Sciatic nerve (tissue), 2 donors: Measurements from ENCODE around the gene HNRNPR. TPM values are rescaled to one million over a fixed set of nuclear protein-coding genes. Genes with fewer than 3 reads are reported as not detected.
"Not testable (repeated sequence)": the region's sequence is repeated elsewhere in the genome, so short reads cannot be mapped to it uniquely, and the experiment has no call there.

Experiments
- ATAC-seq: fragments of 200-7000 bp; cut with Tn5 transposase; one replicate; pipeline ENCODE4 v1.9.1; 2020; ENCODE audit warnings: mild to moderate bottlenecking, moderate library complexity
- DNase-seq: peaks from one replicate; pipeline ENCODE4 v3.0.0-alpha.2; 2020; ENCODE audit warnings: low spot score
- intact Hi-C: fragments of 100-400 bp; cut with DNase I; formaldehyde crosslinking; loops from one replicate; pipeline ENCODE4 v1.14.2; 2022
- total RNA-seq: library from RNA; stranded (reverse); fragmentation: NEBNext Ultra II Directional; extraction: Animal tissue kit (Norgen Biotek cat#: 25700); gene quantifications from one replicate; pipeline ENCODE4 v1.2.1, GENCODE V29; 2021
- donor health status: DM: no; HTN: no; CAD: no.
- donor health status: DM: no; HTN: no; CAD: no.

The HNRNPR gene
- total RNA-seq, 1 donor from 2014 or later = 133 TPM

GRCh38 chr1:23341931-23342692 lies 2.0 kb downstream of the HNRNPR start:
- intact Hi-C loops = no loop called here
- ATAC-seq = no peak
- DNase-seq = no peak

- no peak for DNase-seq
- ATAC-seq = no peak
- intact Hi-C loops = no loop called here
These were observed 4.5 kb downstream of the HNRNPR start for GRCh38 chr1:23339632-23340031.

DNA sequence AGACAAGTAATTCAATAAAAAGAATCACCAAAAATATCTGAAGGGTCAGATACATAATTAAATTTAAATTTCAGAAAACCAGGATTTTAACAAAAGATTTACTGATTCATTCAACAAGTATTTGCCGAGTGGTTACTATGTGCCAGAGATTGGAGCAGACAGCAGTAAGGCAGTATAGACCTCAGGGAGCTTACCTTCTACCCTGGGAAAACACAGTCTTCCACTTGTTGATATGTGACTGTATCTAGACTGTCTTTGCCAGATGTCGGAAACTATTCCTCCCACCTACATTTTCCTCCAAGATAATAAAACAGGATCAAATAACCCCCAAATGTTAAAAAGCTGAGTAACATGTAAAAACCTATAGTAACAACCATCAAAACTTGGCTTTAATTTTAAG lies 6.2 kb downstream of the HNRNPR start:
- ATAC-seq (no peak), DNase-seq (no peak)
- intact Hi-C loops = no loop called here

- DNase-seq (no peak), ATAC-seq (no peak)
- intact Hi-C loops = no loop called here
These were observed 12.4 kb downstream of the HNRNPR start for GRCh38 chr1:23331713-23332112.

DNA sequence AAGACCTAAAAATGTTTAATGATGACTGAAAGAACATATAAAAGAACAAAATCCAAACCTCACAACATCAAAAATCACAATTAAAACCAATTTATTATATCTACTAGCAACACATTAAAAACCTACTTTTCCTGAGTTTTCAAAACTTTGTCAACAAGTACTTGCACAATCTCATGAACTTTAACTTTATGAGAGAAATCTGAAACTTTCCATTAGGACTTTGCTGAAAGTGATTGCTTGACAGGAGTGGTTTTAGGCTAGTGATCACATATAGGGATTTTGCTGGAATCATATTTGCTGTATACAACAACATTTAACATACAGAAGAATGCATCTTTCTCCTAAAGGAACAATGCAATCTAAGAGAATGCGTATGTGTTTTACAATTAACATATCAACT lies 13.2 kb downstream of the HNRNPR start:
- intact Hi-C loops = no loop called here
- DNase-seq (no peak), ATAC-seq (no peak)

DNA sequence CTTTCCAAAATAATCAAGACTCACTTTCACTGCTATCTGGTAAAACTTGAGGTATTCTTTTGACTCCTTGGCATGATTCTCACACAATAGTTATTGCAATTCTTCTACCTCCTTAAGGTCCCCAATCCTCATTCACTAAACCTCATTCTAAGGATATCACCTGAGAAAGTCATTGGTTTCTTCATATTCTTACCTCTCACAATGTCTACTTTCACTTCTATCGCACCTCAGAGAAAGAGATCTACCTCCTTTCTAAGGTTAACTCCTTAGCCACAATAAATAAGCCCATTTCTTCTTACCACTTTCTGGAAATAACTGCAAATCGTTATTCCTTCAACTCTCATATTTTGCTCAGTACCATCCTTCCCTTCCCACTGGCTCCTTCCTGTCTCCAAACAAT lies 18.7 kb downstream of the HNRNPR start:
- no peak for DNase-seq
- intact Hi-C loops = no loop called here
- no peak for ATAC-seq

DNA sequence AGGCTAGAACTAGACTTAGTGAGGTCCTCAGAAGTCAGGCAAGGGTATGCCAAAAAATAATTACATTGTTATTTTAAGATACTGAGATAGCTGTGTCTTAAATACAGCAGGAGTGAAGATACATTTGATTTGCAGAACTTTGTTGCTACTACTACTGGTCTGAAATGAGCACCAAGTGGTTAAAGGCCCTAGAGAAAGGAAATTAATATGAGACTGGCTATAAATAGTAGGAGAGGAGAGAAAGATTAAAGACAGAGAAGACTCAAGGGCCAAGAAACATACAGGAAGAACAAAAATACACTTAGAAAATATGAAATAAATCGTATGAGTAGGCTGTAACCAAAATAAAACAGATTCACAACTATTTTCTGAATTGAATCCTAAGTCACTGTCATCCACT lies 21.3 kb downstream of the HNRNPR start:
- no peak for DNase-seq
- intact Hi-C loops = no loop called here
- ATAC-seq = no peak

- ATAC-seq, DNase-seq, intact Hi-C loops: not testable (repeated sequence)
These were observed 33.8 kb downstream of the HNRNPR start for GRCh38 chr1:23310280-23310679.

- intact Hi-C loops = no loop called here
- ATAC-seq (no peak), DNase-seq (no peak)
These were observed 39.9 kb downstream of the HNRNPR start for GRCh38 chr1:23304140-23304620.

- DNase-seq (no peak), ATAC-seq (no peak)
- intact Hi-C loops = no loop called here
These were observed 40.6 kb downstream of the HNRNPR start for GRCh38 chr1:23303524-23303923.

DNA sequence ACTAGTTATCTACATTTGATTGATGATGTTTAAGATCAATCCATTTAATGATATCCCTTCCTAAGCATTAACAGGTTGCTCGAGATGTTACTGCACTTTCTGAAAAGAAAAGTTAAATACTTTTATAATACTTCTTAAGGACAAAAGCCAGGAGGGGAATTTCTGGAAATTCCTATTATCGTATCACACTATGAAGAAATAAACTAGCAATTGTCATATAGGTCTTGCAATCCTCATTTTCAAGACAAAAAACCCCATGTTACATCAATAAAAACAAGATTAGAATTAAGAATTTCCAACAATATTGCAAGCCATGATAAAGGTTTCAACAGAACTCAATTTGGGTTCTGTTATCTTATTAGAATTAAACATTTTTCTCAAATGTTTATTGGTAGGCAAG lies 47.2 kb downstream of the HNRNPR start:
- ATAC-seq = no peak
- intact Hi-C loops = no loop called here
- DNase-seq = no peak

DNA sequence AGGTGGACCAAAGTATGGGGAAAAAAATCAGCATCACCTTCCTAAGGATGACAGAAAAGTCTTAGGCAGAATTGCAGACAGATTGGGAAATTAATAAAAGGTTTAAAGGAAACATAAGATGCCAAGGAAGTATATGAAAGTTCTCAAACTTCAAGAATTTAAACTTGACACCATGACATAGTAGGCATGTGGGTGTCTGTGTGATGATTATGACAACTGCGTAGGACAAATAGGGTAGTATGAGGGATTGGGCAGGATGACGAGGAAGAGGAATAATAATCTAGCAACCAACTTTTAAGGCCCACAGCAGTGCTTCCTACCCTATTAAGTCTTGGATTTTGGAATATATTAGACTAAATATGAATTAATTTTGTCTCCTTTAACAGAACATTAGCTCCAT lies 52.4 kb downstream of the HNRNPR start:
- ATAC-seq (no peak), DNase-seq (no peak)
- intact Hi-C loops = no loop called here

DNA sequence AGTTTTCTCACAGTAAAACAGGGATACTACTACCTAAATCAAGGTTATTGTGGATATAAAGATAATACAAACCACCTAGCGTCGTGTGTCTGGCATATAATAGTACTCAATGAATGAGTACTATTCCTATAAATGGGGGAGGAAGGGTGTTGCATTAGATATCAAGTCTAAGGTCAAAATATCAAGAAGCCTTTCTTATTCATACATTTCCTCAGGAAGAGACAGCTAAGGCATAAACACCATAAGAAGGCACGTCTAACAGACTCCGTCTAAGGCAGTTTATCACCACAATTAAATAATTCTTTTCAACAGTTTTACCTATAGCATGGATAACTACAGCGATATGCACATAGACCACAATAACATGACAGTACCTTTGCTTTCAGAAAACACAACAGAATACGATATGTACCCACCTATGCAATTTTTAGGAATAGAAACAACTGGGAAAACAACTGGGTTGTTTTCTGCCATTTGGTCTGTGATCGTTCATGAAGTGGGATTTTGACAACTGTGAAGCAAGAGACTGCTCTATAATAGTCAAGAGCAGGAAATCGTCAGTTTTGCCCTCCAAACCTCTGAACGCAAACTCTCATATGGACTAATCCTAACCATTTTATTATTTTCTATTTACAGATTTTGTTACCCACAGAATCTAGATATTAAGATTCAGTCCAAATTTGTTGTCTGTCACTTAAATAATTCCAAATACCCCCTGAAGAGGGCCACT lies 53.1 kb downstream of the HNRNPR start:
- DNase-seq (no peak), ATAC-seq (no peak)
- intact Hi-C loops = no loop called here

- ATAC-seq = no peak
- intact Hi-C loops = no loop called here
- DNase-seq = no peak
These were observed 55.4 kb downstream of the HNRNPR start for GRCh38 chr1:23288671-23289070.

GRCh38 chr1:23288201-23288600 lies 55.9 kb downstream of the HNRNPR start:
- ATAC-seq = no peak
- intact Hi-C loops = no loop called here
- no peak for DNase-seq

- no peak for ATAC-seq
- DNase-seq = no peak
- intact Hi-C loops = no loop called here
These were observed 57.7 kb downstream of the HNRNPR start for GRCh38 chr1:23286401-23286800.

- no peak for DNase-seq
- ATAC-seq = no peak
- intact Hi-C loops = no loop called here
These were observed 60.1 kb downstream of the HNRNPR start for GRCh38 chr1:23283667-23284602.

DNA sequence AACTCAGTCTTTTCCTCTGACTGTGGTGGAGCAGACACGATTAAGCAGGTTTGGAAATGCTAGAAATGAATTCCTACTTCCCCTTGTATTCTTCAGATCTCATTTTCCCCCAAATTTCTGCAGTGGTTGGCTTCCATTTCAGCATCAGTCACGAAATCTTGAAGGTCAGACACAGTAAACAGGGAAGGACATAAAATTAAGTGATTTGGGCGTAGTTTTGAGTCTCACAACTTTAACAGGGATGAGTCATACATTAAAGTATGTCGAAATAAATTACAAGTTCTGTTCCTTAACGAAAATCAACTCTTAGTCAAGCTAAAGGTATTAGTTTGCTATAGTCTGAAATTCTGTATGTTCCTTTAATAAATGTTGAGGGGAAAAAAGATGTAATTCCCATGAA lies 61.1 kb downstream of the HNRNPR start:
- ATAC-seq (peak; percentile 69), DNase-seq (no peak)
- intact Hi-C loops = no loop called here

GRCh38 chr1:23278717-23279116 lies 65.4 kb downstream of the HNRNPR start:
- DNase-seq (no peak), ATAC-seq (no peak)
- intact Hi-C loops = no loop called here

DNA sequence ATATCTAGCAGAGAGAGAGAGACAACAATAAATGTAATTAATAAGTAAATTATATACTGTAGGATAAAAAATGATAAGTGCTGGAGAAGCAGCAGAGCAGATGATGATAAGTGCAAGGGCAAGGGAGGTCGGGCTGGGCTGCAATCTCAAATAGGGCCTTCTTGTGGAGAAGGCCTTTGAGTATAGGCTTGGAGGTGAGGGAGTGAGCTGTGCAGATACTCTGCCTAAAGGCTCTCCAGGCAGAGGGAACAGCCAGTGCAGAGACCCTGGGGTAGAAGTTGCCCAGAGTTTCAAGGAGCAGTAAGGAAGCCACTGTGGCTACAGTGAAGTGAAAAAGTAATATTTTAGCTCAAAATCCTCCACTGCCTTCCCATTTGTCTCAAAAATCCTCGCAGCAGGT lies 67.6 kb downstream of the HNRNPR start:
- ATAC-seq (no peak), DNase-seq (no peak)
- intact Hi-C loops = no loop called here
